Measurements from ENCODE around the gene SLC27A1. TPM values are rescaled to one million over a fixed set of nuclear protein-coding genes. Genes with fewer than 3 reads are reported as not detected.
"Not testable (repeated sequence)": the region's sequence is repeated elsewhere in the genome, so short reads cannot be mapped to it uniquely, and the experiment has no call there.

SLC27A1 gene
- polyA plus RNA-seq, 10 donors, result 12.4 to 20.3 (median 14.4) TPM

DNA sequence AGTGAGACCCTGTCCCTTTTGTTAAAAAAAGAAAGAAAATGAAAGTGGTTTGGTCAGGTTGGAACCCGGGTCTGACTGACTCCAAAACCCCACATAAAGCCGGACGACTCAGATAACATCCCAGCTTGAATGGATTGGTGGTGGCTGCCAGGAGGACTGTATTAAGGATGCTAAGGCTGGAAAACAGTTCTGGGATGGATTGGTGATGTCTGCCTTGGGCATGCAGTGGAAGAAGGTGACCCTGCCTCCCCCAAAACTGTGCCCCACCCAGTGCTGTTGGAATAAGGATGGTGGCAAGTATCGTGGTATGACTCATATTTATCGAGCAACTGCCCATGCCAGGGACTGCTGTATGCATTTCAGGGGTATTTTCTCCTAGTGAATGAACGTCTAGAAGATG lies 66.6 kb downstream of the SLC27A1 start:
- no peak for DNase-seq

DNA sequence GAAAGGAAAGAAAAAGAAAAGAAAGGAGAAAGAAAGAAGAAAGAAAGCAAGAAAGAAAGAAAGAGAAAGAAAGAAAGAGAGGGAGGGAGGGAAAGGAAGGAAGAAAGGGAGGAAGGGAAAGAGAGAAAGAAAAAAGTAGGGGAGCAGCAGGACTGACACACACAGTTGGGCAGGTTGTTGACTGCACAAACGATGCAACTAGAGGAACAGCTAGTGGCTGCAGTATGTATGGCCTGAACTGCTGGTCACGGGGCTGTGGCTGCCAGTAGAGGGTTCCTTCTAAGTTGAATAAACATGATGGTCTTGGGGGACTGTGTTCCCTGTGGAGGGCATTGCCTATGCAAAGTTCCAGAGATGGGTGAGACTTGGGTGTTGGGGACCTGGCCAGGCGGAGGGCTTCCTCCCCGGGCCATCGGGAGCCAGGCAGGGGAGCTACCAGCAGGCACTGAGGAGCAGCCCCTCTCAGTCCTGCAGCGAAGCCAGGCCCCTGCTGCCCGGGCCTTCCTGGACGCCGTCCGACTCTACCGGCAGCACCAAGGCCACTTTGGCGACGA lies 68.4 kb downstream of the SLC27A1 start:
- DNase-seq, result no peak

DNA sequence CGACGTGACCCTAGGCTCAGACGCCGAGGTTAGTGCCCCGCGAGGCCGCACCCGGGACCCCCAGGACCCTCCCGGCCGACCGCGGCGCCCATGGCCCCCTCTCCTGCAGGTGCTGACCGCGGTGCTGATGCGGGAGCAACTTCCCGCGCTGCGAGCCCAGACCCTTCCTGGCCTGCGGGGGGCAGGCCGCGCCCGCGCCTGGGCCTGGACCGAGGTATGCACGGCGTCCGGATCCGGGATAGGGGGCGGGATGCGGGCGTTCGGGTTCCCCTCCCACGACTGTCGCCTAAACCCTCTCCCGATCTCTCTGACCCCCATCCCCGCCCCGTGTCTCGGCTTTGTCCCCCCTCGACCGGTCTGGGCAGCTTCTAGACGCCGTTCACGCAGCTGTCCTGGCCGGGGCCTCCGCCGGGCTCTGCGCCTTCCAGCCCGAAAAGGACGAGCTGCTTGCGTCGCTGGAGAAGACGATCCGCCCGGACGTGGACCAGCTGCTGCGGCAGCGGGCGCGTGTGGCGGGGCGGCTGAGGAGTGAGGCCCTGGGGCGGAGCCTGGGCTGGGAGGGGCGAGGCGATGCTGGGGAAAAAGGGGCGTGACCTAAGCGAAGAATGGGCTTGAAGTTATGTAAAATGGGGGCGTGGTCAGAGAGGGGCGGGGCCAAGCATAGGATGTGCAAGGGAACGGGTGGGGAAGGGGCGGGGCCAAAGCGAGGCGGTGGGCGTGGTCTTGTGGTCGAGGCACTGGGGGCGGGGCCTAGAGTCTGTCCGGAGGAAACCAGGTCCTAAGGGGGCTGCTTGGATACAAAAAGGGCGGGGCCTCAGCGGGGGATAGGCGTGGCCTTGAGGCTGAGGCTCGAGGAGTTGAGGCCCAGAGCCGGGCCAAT lies 69.2 kb downstream of the SLC27A1 start:
- DNase-seq, result peak; percentile 85 to 94 (median 87)

DNA sequence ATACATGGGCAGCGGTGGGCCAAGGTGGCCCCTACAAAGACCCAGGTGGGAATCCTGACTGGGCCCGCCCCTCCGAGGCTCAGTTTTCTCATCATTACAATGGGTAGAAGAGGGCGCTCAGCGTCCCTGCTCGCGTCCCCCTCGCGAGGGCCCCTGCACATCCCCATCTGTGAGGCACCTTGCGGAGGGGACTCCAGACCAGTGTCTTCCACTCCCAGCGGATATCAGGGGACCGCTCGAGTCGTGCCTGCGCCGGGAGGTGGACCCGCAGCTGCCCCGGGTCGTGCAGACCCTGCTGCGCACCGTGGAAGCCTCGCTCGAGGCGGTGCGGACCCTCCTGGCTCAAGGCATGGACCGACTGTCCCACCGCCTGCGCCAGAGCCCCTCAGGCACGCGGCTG lies 69.8 kb downstream of the SLC27A1 start:
- no peak for DNase-seq

DNA sequence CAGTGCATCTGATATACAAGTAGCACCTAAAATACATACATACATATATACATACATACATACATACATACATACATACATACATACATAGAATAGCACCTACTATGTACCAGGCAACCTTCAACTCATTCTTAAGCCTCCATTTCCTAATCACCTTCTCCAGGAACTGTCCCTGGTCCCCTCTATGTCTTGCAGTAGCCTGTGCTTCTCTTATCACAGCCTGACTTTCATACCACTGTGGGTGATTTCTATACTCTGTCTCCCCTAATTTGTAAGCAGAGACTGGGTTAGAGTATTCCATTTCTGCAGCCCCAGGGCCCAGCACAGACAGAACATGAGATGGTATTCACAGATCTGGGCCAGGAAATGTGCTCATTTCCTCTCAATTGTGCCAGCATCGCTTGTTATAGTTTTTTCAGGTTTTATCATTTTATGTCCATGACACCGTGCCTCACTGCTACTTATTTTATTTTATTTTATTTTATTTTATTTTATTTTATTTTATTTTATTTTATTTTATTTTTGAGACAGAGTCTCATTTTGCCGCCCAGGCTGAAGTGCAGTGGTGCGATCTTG lies 70.9 kb downstream of the SLC27A1 start:
- no peak for DNase-seq

DNA sequence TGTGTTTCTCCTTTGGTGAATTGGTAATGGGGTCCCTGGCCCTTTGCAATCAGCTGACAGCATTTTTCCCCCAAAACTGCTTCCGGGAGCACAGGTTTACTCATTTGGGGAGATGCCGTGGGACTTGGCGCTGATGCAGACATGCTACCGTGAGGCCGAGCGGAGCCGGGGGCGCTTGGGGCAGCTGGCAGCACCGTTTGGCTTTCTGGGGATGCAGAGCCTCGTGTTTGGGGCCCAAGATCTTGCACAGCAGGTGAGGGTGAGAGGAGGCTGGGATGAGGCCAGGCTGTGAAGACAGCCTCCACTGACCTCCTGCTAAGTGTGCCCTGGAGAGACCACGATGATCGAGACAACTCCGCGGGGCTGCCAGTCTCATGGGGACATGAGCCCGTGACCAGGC lies 71.7 kb downstream of the SLC27A1 start:
- DNase-seq, result no peak

DNA sequence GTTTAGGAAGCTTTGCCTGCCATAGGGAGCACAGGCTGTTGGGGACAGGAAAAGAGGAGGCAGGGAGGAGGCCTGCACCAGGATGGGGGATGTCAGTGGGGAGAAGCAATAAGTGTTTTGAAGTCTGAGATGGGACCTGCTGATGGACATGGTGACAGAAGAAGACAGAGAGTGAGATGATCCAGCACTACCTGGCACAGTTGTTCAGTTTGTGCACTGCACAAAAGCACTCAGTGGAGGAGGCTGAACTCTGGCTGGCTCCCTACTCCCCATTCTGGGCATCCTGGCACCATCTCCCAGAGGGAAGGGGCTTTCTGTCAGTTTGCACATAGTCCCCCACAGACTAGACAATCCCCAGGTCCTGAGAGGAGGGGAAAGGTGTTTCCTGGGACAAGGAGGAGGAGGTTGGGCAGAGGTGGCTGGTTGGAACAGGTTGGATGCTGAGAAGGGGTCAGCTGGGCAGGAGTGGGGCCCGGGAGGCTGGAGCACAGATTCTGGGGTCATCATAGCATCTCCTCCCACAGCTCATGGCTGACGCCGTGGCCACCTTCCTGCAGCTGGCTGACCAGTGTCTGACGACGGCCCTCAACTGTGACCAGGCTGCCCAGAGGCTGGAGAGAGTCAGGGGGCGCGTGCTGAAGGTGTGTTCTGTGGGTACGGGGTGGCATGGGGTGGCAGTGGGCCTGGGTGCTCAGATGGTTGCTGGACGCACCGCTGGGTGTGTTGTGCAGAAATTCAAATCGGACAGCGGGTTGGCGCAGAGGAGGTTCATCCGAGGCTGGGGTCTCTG lies 72.7 kb downstream of the SLC27A1 start:
- no peak for DNase-seq

DNA sequence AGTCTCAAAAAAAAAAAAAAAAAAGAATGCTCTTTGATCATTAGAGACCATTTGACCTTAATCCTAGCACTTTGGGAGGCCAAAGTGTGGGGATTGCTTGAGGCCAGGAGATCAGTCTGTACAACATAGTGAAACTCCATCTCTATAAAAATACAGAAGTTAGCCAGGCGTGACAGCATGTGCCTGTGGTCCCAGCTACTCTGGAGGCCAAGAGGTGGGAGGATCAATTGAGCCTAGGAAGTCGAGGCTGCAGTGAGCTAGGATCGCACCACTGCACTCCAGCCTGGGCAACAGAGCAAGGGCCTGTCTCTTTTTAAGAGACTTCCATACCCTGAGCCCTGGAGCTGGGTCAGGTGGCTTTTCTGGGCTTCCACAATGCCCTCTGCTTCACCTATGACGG lies 73.7 kb downstream of the SLC27A1 start:
- no peak for DNase-seq

DNA sequence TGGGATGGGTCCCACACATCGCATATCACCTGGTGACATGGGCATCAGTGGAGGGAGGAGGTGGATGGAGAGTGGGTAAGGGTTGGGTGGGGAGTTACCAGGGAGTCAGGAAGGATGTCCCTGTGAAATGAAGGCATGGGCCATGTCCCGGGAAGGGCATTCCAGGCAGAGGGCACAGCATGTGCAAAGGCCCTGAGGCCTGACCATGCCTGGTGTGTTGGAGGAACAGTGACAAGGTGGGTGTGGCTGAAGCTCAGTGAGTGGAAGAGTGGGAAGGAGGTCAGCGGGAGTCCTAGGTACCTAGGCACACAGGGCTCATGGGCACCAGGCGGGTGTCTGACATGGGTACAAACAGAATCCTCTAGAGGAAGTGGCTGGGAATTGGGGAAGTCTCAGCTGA lies 74.1 kb downstream of the SLC27A1 start:
- DNase-seq, result no peak

DNA sequence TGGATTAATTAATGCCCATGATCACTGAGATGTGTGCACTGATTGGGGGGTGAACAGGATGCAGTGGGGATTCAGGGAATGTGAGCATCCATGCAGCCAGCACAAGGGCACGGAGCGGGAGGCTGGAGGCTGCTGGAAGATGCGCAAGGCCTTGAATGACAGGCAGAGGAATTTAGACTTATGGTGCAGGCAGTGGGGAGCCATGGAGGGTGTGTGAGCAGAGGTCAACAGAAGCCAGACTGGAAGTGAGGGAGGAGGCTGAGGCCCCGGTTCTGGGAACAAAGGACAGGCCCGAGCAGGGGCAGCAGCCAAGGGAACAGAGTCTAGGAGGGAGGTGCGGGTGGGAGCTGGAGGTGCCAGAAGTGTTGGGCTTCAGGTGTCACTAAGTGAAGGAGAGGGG lies 77.8 kb downstream of the SLC27A1 start:
- DNase-seq, result no peak

DNA sequence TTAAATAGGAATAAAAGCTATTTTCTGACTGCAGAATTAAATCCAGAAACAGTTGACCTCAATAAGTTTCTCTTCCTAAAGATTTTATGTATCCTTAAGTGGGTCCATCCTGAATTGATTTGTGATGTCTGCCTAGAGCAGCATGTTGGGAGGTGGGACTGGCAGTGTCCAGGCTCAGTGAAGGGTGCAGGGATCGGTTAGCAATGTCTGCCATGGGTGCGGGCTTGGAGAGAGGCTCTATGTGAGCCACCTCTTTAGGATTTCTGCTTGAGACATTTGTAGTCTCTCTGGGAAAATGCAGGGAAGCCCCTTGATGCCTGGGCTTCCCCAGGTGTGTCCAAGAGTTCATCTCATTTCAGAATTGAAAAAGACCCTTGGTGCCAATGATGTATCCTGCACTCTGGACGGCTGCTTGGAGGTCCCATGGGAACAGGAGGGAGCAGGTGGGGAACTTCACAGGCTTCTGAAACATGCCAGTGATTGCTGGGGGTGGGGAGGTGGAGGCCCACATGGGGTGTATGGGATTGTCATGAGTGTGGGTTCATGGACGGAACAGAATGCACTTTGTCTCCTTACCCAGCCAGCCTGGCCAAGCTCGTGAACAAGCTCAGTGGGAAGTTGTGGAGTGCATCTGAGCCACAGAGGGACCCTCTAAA lies 78.9 kb downstream of the SLC27A1 start:
- DNase-seq, result no peak

DNA sequence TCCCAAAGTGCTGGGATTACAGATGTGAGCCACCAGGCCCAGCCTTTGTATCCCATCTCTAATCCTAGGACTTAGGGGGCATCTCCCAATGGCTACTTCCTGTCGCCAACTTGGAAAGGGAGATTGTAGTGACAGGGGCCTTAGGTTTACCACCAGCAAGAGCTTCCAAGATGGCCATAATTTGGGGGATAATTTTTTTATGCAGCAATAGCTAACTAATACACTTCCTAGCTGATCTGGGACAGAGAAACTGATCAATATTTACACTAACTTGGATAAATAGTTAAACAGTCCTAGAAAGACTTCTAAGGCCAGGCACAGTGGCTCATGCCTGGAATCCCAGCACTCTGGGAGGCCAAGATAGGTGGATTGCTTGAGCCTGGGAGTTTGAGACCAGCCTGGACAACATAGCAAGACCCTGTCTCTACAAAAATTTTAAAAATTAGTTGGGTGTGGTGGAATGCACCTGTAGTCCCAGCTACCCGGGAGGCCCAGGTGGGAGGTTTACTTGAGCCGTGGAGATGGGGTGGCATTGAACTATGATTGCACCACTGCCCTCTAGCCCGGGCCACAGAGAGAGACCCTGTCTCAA lies 79.8 kb downstream of the SLC27A1 start:
- no peak for DNase-seq

DNA sequence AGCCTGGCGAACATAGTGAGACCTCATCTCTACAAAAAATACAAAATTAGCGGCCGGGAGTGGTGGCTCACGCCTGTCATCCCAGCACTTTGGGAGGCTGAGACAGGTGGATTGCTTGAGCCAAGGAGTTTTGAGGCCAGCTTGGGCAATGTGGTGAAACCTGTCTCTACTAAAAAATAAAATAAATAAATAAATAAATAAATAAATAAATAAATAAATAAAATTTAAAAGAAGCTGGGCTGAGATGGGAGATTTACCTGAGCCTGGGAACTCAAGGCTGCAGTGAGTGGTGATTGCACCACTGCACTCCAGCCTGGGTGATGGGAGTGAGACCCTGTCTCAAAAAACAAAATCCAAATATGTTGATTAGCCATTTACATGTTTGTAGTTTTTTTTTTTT lies 82.4 kb downstream of the SLC27A1 start:
- DNase-seq, result not testable (repeated sequence)

DNA sequence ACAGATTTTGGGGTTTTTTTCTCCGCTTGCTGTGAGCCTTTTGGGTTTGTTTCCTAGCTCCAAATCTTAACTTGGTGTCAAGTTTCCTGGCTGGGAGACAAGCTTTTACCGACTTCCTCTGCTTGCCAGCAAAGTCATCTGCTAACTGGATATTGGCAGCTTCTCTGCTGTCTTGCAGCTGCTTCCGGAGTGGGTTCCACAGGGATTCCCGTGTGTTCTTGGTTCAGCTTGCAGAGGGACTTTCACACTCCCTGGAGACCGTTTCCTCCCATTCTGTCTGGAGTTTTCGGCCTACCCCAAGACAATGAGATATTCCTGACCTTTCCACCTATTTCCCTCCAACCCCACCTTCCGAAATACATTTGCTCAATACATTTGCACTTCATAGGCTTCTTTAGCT lies 82.9 kb downstream of the SLC27A1 start:
- DNase-seq, result peak; percentile 89 to 96 (median 90)

DNA sequence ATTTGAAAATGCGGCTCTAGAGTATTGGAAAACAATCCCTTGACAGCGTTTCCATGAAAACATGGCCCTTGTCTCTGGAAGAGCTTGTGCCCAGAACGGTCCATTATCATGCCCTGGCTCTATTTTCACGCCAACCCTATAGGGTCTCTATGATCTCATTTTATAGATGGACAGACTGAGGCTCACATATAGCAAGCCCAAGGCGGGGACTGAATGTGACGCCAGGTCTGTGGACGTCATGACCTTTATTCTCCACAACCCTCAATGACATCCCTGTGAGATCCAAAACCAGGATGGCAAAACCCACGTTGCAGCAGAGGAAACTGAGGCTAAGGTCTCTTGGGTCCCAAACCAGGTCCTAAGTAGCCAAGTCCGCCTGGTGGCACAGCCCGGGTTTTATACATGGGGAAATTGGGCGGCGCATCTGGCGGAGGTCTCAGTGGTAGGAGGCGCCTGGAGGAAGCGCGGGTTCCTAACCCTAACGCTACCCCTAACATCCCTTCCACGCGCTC lies 84.7 kb downstream of the SLC27A1 start:
- peak in 1 of 3 donors; percentile 16 for DNase-seq

DNA sequence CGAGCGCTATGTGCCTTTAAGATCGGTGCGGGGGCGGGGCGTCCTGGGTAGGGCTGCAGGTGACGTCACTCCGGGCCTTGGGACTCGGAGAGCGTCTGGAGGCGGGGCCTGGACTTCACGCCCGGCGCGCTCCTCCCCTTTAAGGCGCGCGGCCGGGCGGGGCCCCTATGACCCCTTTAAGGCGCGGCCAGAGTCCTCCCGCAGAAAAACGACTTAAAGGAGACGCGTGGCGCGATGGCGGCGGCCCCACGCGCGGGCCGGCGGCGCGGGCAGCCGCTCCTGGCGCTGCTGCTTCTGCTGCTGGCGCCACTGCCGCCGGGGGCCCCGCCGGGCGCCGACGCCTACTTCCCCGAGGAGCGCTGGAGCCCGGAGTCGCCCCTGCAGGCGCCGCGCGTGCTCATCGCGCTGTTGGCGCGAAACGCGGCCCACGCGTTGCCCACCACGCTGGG lies 85.2 kb downstream of the SLC27A1 start, which contains the start of gene COLGALT1:
COLGALT1 (plus strand) TSS at position 170 of the 449 bp plus-strand sequence; CDS start at position 235, 65 bp downstream.
- DNase-seq, result peak; percentile 96 to 98 (median 98)

All from muscle of back (tissue), 11 donors.